Liver (tissue), 9 donors: Measurements from ENCODE around the gene SUCLG2. TPM values are rescaled to one million over a fixed set of nuclear protein-coding genes. Genes with fewer than 3 reads are reported as not detected.

Experiments
- DNase-seq: peaks from one replicate; pipeline ENCODE4 v3.0.0-alpha.2; 2017; ENCODE audit warnings: low spot score
- H3K27ac ChIP-seq, 2 donors: one replicate each; pipeline ENCODE4 v1.7.0; 2013; ENCODE audit warnings: inconsistent platforms in 2 of 2, low read length in 2 of 2, control low read depth in 1 of 2, low read depth in 1 of 2, mild to moderate bottlenecking in 1 of 2
- H3K27me3 ChIP-seq, 4 donors: one replicate each; pipeline versions ENCODE4 v1.6.1 to v1.7.0; 2013; ENCODE audit warnings: low read length in 3 of 4, inconsistent platforms in 1 of 4, mild to moderate bottlenecking in 1 of 4, moderate library complexity in 1 of 4; ENCODE audit not compliant: control insufficient read depth in 4 of 4, insufficient read depth in 4 of 4
- H3K36me3 ChIP-seq, 4 donors: one replicate each; pipeline versions ENCODE4 v1.6.1 to v1.7.0; 2013; ENCODE audit warnings: low read length in 3 of 4, mild to moderate bottlenecking in 3 of 4, low read depth in 1 of 4, moderate library complexity in 1 of 4; ENCODE audit not compliant: control insufficient read depth in 4 of 4, insufficient read depth in 3 of 4
- H3K4me1 ChIP-seq, 4 donors: one replicate each; pipeline versions ENCODE4 v1.6.1 to v1.7.0; 2013; ENCODE audit warnings: low read length in 3 of 4, mild to moderate bottlenecking in 3 of 4, moderate library complexity in 1 of 4; ENCODE audit not compliant: control insufficient read depth in 4 of 4, insufficient read depth in 4 of 4
- H3K4me3 ChIP-seq, 3 donors: one replicate each; pipeline versions ENCODE4 v1.6.1 to v1.7.0; 2013; ENCODE audit warnings: low read length in 3 of 3, control low read depth in 1 of 3, low read depth in 1 of 3, mild to moderate bottlenecking in 1 of 3
- H3K9ac ChIP-seq, 2 donors: one replicate each; pipeline ENCODE4 v1.7.0; 2013; ENCODE audit warnings: low read length in 2 of 2, mild to moderate bottlenecking in 2 of 2, moderate library complexity in 2 of 2, control low read depth in 1 of 2, low read depth in 1 of 2
- H3K9me3 ChIP-seq, 4 donors: one replicate each; pipeline versions ENCODE4 v1.6.1 to v1.7.0; 2013; ENCODE audit warnings: low read length in 3 of 4; ENCODE audit not compliant: control insufficient read depth in 4 of 4
- ATF3 ChIP-seq: IDR thresholded peaks from 2 replicates; pipeline ENCODE4 v1.6.1; 2016; ENCODE audit warnings: antibody characterized with exemption
- EGR1 ChIP-seq, 2 donors: IDR thresholded peaks; 2 replicates each; pipeline ENCODE4 v1.6.1; 2016 to 2018; ENCODE audit warnings: antibody characterized with exemption in 2 of 2, low read depth in 2 of 2
- FOXA1 ChIP-seq: IDR thresholded peaks from 2 replicates; pipeline ENCODE4 v1.6.1; 2016; ENCODE audit warnings: antibody characterized with exemption
- FOXA2 ChIP-seq: IDR thresholded peaks from 2 replicates; pipeline ENCODE4 v1.6.1; 2016; ENCODE audit warnings: antibody characterized with exemption
- GABPA ChIP-seq, 2 donors: IDR thresholded peaks in 1 of 2; conservative IDR thresholded peaks in 1 of 2; 2 replicates each; pipeline ENCODE4 v1.6.1; 2016; ENCODE audit warnings: antibody characterized with exemption in 2 of 2, mild to moderate bottlenecking in 1 of 2, moderate library complexity in 1 of 2
- HNF4A ChIP-seq, 2 donors: conservative IDR thresholded peaks; 2 replicates each; pipeline ENCODE4 v1.6.1; 2016; ENCODE audit warnings: antibody characterized with exemption in 2 of 2, mild to moderate bottlenecking in 2 of 2
- HNF4G ChIP-seq: IDR thresholded peaks from 2 replicates; pipeline ENCODE4 v1.6.1; 2016; ENCODE audit warnings: antibody characterized with exemption
- MAX ChIP-seq: IDR thresholded peaks from 2 replicates; pipeline ENCODE4 v1.6.1; 2016; ENCODE audit warnings: antibody characterized with exemption
- NR2F2 ChIP-seq: IDR thresholded peaks from 2 replicates; pipeline ENCODE4 v1.6.1; 2016; ENCODE audit warnings: antibody characterized with exemption
- RAD21 ChIP-seq, 2 donors: IDR thresholded peaks; 2 replicates each; pipeline ENCODE4 v1.6.1; 2016; ENCODE audit warnings: antibody characterized with exemption in 2 of 2, mild to moderate bottlenecking in 2 of 2
- RXRA ChIP-seq, 2 donors: IDR thresholded peaks; 2 replicates each; pipeline ENCODE4 v1.6.1; 2017 to 2018; ENCODE audit warnings: antibody characterized with exemption in 2 of 2, mild to moderate bottlenecking in 1 of 2
- SP1 ChIP-seq: IDR thresholded peaks from 2 replicates; pipeline ENCODE4 v1.6.1; 2018; ENCODE audit warnings: antibody characterized with exemption, mild to moderate bottlenecking
- TAF1 ChIP-seq: conservative IDR thresholded peaks from 2 replicates; pipeline ENCODE4 v1.6.1; 2016; ENCODE audit warnings: antibody characterized with exemption, mild to moderate bottlenecking
- YY1 ChIP-seq: IDR thresholded peaks from 2 replicates; pipeline ENCODE4 v1.6.1; 2016; ENCODE audit warnings: antibody characterized with exemption, mild to moderate bottlenecking
- whole genome bisulfite sequencing: extraction: QIAGEN DNeasy Blood & Tissue Kit; methylation state at CpG from one replicate; pipeline ENCODE4 v1.1.7; 2013; 5-methylcytosine and 5-hydroxymethylcytosine counted together
- polyA plus RNA-seq, 2 donors: library from polyadenylated mRNA; stranded (reverse) in 1 of 2; unstranded in 1 of 2; fragments of 200-250 nt in 1 of 2; fragments of >200 nt in 1 of 2; fragmentation: Nextera tagmentation in 1 of 2; extraction: Ambion mirVana in 1 of 2; gene quantifications; one replicate each; pipeline versions ENCODE4 v1.2.1 to v1.2.3, GENCODE V29; 2013 to 2015
- total RNA-seq, 2 donors: library from RNA; depleted of rRNA; stranded (reverse); fragments of >200 nt; gene quantifications; one replicate each; pipeline ENCODE4 v1.2.3, GENCODE V29; 2014
- TF ChIP-seq, protein P1 (sequence below): fragments of 150-350 bp; IDR thresholded peaks from 2 replicates; pipeline ENCODE4 v1.5.1; 2017; ENCODE audit warnings: improper control_type of control experiment, low read depth, low read length; ENCODE audit not compliant: missing input control
- TF ChIP-seq, protein P2 (sequence below): IDR thresholded peaks from 2 replicates; pipeline ENCODE4 v1.6.1; 2016; ENCODE audit warnings: antibody characterized with exemption, mild to moderate bottlenecking
- donor health status: healthy.
- donor health status: healthy.
- donor health status: healthy.
- donor health status: healthy.
- donor health status: healthy.

Gene SUCLG2
- total and polyA plus RNA-seq, 4 donors, result 45.3 to 114 (median 92.8) TPM

DNA sequence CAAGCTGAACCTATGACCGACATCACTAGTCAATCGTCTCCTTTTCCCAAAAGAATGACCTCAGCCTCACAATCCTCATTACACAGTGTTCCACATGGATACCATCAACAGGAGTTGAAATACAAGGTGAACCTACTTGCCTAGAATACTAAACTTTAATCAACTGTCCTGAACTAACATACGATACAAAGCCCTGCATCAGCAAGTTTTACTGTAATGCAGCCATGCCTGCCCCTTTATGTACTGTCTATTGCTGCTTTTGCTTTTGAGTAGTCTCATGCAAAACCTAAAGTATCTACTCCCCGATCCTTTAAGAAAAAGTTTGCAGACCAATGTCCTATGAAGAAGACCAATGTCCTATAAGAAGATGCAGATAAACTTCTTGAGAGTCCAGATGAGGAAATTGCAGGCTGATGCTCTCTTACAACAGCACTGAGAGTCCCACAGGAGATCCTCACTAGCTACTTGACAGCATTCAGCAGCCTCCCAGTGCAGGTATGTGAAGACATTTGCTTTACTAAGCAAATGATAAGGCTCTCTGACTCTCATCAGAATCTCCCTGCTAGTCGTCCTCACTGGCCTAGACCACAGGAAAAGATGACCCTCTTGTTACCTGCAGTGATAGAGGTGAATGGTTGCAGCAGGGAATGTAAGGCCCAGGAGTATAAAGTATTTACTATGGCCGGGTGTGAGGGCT lies 23.6 kb downstream of the SUCLG2 start:
- Histone ChIP-seq H3K36me3 (no peaks in the 10 kb centered on the region), H3K27ac (no peak overlapping the region), H3K27me3 (no peaks in the 10 kb centered on the region), H3K4me1 (peaks cover 0 to 5% (median 0%) of the 10 kb centered on the region in 4 donors), H3K4me3 (no peak overlapping the region), H3K9ac (no peak overlapping the region), H3K9me3 (no peaks in the 10 kb centered on the region)
- TF ChIP-seq, protein P1, sequence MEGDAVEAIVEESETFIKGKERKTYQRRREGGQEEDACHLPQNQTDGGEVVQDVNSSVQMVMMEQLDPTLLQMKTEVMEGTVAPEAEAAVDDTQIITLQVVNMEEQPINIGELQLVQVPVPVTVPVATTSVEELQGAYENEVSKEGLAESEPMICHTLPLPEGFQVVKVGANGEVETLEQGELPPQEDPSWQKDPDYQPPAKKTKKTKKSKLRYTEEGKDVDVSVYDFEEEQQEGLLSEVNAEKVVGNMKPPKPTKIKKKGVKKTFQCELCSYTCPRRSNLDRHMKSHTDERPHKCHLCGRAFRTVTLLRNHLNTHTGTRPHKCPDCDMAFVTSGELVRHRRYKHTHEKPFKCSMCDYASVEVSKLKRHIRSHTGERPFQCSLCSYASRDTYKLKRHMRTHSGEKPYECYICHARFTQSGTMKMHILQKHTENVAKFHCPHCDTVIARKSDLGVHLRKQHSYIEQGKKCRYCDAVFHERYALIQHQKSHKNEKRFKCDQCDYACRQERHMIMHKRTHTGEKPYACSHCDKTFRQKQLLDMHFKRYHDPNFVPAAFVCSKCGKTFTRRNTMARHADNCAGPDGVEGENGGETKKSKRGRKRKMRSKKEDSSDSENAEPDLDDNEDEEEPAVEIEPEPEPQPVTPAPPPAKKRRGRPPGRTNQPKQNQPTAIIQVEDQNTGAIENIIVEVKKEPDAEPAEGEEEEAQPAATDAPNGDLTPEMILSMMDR, result no peak
- no peak for TF ChIP-seq TAF1
- TF ChIP-seq HNF4G, result no peak
- TF ChIP-seq ATF3, result no peak
- TF ChIP-seq YY1, result no peak
- TF ChIP-seq, protein P2, sequence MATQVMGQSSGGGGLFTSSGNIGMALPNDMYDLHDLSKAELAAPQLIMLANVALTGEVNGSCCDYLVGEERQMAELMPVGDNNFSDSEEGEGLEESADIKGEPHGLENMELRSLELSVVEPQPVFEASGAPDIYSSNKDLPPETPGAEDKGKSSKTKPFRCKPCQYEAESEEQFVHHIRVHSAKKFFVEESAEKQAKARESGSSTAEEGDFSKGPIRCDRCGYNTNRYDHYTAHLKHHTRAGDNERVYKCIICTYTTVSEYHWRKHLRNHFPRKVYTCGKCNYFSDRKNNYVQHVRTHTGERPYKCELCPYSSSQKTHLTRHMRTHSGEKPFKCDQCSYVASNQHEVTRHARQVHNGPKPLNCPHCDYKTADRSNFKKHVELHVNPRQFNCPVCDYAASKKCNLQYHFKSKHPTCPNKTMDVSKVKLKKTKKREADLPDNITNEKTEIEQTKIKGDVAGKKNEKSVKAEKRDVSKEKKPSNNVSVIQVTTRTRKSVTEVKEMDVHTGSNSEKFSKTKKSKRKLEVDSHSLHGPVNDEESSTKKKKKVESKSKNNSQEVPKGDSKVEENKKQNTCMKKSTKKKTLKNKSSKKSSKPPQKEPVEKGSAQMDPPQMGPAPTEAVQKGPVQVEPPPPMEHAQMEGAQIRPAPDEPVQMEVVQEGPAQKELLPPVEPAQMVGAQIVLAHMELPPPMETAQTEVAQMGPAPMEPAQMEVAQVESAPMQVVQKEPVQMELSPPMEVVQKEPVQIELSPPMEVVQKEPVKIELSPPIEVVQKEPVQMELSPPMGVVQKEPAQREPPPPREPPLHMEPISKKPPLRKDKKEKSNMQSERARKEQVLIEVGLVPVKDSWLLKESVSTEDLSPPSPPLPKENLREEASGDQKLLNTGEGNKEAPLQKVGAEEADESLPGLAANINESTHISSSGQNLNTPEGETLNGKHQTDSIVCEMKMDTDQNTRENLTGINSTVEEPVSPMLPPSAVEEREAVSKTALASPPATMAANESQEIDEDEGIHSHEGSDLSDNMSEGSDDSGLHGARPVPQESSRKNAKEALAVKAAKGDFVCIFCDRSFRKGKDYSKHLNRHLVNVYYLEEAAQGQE, result no peak
- no peak for DNase-seq
- WGBS, result 84% methylated on average over 6 of the region's 6 CpGs

DNA sequence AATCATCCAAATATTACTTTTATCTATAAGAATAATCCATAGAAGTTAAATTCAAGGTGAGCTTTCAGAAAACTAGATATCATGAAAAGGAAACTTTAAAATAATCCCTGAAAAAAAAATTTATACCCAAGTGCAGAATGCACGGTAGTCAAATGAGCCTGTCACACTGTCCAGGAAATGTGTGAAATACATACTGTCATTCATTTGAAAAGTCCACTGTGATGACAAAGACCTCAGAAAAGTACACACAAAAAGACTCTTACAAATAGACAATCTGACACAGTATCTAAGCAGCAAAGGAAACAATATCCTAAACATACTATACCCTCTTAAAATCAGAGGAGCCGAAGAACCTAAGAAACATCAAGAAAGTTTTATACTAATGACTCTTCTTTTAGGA lies 29.7 kb downstream of the SUCLG2 start:
- Histone ChIP-seq H3K36me3 (no peaks in the 10 kb centered on the region), H3K27ac (no peak overlapping the region), H3K9me3 (no peaks in the 10 kb centered on the region), H3K4me1 (peaks cover 0 to 12% (median 2%) of the 10 kb centered on the region in 4 donors), H3K9ac (no peak overlapping the region), H3K27me3 (no peaks in the 10 kb centered on the region), H3K4me3 (no peak overlapping the region)
- no peak for DNase-seq
- 91% methylated on average over 2 of the region's 2 CpGs for WGBS
- TF ChIP-seq, protein P2, result no peak
- TF ChIP-seq YY1, result no peak
- no peak for TF ChIP-seq ATF3
- no peak for TF ChIP-seq TAF1
- no peak for TF ChIP-seq HNF4A (conservative IDR thresholded peaks at IDR 0.05)
- TF ChIP-seq RXRA (IDR thresholded peaks at IDR 0.05), result no peak
- TF ChIP-seq, protein P1, result no peak
- TF ChIP-seq EGR1 (IDR thresholded peaks at IDR 0.05; ENCODE audit: low read depth in 2 of 2), result no peak
- TF ChIP-seq MAX, result no peak
- no peak for TF ChIP-seq NR2F2
- TF ChIP-seq SP1, result no peak
- no peak for TF ChIP-seq FOXA2
- TF ChIP-seq RAD21 (IDR thresholded peaks at IDR 0.05), result no peak
- no peak for TF ChIP-seq HNF4G
- TF ChIP-seq GABPA (IDR thresholded peaks at IDR 0.05 in 1 of 2, conservative IDR thresholded peaks at IDR 0.05 in 1 of 2), result no peak
- TF ChIP-seq FOXA1, result no peak
